ENCODE results near the gene COPB2. TPM values are rescaled to one million over a fixed set of nuclear protein-coding genes. Genes with fewer than 3 reads are reported as not detected.
"Not testable (repeated sequence)": the region's sequence is repeated elsewhere in the genome, so short reads cannot be mapped to it uniquely, and the experiment has no call there.

Gene COPB2
- total RNA-seq, 4 donors from 2014 or later, result 46.7 to 59.3 (median 51.2) TPM

DNA sequence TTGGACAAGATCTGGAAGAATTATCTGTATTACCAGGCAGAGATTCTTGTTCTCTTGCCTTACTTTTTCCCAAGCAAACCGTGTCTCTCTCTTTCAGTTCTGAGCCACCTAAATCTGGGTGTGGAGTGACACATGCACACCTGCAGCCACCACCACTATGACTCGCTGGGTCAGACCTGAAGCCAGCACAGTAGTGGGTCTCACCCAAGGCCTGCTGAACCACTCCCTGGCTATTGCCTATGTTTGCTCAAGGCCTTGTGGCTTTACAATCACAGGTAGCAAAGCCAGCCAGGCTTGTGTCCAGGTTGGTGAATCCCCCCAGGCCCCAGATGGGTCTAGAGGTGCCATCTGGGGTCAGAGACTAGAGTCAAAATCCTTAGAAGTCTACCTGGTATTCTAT is 28.7 kb upstream of the COPB2 start:
- DNase-seq (ENCODE audit: low spot score in 2 of 2), result no peak
- H3K36me3 ChIP-seq, result peaks cover 4% of the 10 kb centered on the region
- TF ChIP-seq CTCF (IDR thresholded peaks at IDR 0.05) (no peak), EP300 (IDR thresholded peaks at IDR 0.05) (no peak), POLR2A (IDR thresholded peaks at IDR 0.05) (no peak), POLR2AphosphoS5 (IDR thresholded peaks at IDR 0.05) (no peak)
- H3K27ac ChIP-seq, result no peak overlapping the region
- H3K27me3 ChIP-seq, result no peaks in the 10 kb centered on the region
- H3K4me3 ChIP-seq, result no peak overlapping the region
- 95% methylated on average over 2 of the region's 2 CpGs for WGBS
- H3K9me3 ChIP-seq, result peaks cover 8% of the 10 kb centered on the region
- no peaks in the 10 kb centered on the region for H3K4me1 ChIP-seq

DNA sequence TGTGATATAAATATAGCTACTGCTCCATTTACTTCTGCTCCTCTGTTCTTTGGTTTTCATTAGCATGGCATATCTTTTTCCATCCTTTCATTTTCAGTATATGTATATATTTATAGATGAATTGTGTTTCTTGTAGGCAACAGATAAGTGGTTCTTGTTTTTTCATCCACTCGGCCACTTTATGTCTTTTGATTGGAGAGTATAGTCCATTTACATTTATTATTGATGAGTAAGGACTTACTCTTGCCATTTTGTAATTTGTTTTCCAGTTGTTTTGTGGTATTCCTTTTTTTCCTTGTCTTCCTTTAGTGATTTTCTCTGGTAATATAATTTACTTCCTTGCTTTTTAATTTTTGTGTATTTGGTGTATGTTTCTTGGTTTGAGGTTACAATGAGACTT is 26.8 kb upstream of the COPB2 start:
- Histone ChIP-seq H3K27ac (no peak overlapping the region), H3K36me3 (peaks cover 2% of the 10 kb centered on the region), H3K4me1 (no peaks in the 10 kb centered on the region), H3K27me3 (no peaks in the 10 kb centered on the region), H3K4me3 (no peak overlapping the region), H3K9me3 (peaks cover 14% of the 10 kb centered on the region)
- TF ChIP-seq POLR2AphosphoS5 (IDR thresholded peaks at IDR 0.05) (no peak), POLR2A (IDR thresholded peaks at IDR 0.05) (no peak), EP300 (IDR thresholded peaks at IDR 0.05) (no peak)
- DNase-seq (ENCODE audit: low spot score in 2 of 2), result no peak
- WGBS, result 97% methylated on average over 1 of the region's 1 CpG

GRCh38 chr3:139414608-139415224 is 25.3 kb upstream of the COPB2 start:
- no peak overlapping the region for H3K4me3 ChIP-seq
- DNase-seq (ENCODE audit: low spot score in 2 of 2), result no peak
- 94% methylated on average over 2 of the region's 2 CpGs for WGBS
- H3K36me3 ChIP-seq, result no peaks in the 10 kb centered on the region
- no peak overlapping the region for H3K27ac ChIP-seq
- peaks cover 22% of the 10 kb centered on the region for H3K9me3 ChIP-seq
- TF ChIP-seq EP300 (IDR thresholded peaks at IDR 0.05) (no peak), POLR2A (IDR thresholded peaks at IDR 0.05) (no peak), CTCF (IDR thresholded peaks at IDR 0.05) (no peak), POLR2AphosphoS5 (IDR thresholded peaks at IDR 0.05) (no peak)
- no peaks in the 10 kb centered on the region for H3K27me3 ChIP-seq
- H3K4me1 ChIP-seq, result no peaks in the 10 kb centered on the region

DNA sequence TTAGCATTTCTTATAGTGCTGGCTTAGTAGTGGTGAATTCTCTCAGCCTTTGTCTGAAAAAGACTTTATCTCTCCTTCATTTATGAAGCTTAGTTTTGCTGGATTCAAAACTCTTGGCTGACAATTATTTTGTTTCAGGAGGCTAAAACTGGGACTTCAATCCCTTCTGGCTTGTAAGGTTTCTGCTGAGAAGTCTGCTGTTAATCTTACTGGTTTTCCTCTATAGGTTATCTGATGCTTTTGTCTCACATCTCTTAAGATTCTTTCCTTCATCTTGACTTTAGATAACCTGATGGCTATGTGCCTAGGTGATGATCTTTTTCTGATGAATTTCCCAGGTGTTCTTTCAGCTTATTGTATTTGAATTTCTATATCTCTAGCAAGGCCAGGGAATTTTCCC is 23.4 kb upstream of the COPB2 start:
- H3K4me3 ChIP-seq; H3K27ac ChIP-seq; H3K27me3 ChIP-seq; H3K36me3 ChIP-seq; DNase-seq (ENCODE audit: low spot score in 2 of 2); H3K4me1 ChIP-seq: not testable (repeated sequence)
- H3K9me3 ChIP-seq, result peaks cover 29% of the 10 kb centered on the region

DNA sequence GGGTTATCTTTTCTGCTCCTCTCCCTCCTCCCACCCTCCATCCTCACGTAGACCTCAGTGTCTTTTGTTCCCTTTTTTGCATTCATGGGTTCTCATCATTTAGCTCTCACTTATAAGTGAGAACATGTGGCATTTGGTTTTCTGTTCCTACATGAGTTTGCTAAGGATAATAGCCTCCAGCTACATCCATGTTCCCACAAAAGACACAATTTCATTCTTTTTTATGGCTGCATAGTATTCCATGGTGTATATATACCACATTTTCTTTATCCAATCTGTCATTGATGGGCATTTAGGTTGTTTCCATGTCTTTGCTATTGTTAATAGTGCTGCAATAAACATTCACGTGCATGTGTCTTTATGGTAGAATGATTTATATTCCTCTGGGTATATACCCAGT is 11.7 kb upstream of the COPB2 start:
- 83% methylated on average over 2 of the region's 2 CpGs for WGBS
- H3K36me3 ChIP-seq; H3K27me3 ChIP-seq; H3K27ac ChIP-seq; H3K4me1 ChIP-seq; H3K4me3 ChIP-seq; DNase-seq (ENCODE audit: low spot score in 2 of 2): not testable (repeated sequence)
- peaks cover 18% of the 10 kb centered on the region for H3K9me3 ChIP-seq

DNA sequence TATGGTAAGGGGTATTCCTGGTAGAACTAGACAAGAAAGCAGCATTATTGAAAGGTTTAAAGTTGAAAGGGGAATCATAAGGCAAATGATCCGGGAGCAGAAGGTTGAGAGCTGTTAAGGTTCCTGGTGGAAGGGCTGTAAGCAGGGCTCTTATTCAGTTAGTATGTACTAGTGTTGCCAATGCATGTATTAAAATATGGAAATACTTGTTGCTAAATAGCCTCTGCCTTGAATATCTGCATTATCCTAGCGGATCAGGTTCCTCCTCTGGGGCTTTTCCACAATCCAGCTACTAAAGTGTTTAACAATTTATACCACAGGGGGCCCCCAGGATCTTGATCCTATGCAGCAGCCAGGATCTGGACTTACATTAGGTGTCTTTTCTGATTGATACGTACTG is 7.3 kb upstream of the COPB2 start:
- H3K36me3 ChIP-seq, result no peaks in the 10 kb centered on the region
- peaks cover 7% of the 10 kb centered on the region for H3K9me3 ChIP-seq
- no peaks in the 10 kb centered on the region for H3K4me1 ChIP-seq
- DNase-seq (ENCODE audit: low spot score in 2 of 2), result no peak
- no peak overlapping the region for H3K4me3 ChIP-seq
- no peak for TF ChIP-seq EP300 (IDR thresholded peaks at IDR 0.05)
- no peak for TF ChIP-seq POLR2A (IDR thresholded peaks at IDR 0.05)
- no peak for TF ChIP-seq POLR2AphosphoS5 (IDR thresholded peaks at IDR 0.05)
- TF ChIP-seq CTCF (IDR thresholded peaks at IDR 0.05), result no peak
- WGBS, result 93% methylated on average over 3 of the region's 3 CpGs
- H3K27ac ChIP-seq, result no peak overlapping the region
- no peaks in the 10 kb centered on the region for H3K27me3 ChIP-seq

DNA sequence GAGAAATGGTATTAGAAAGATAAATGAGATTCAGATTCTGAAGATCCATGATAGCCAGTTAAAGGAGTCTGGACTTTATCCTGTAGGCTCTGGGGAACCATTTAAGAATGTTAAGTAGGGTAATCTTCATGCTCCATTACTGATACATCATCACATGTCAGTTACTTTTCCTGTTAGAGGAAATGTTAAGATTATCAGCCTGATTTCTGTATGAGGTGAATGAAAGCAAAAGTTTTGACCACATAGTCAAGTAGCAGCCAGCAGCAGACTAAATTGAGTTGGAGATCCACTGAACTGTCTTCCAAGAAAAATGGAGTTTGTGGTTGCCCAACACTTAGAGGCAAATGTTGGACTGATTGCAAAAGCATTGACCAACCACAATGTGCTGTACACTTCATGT is 4.7 kb upstream of the COPB2 start:
- H3K9me3 ChIP-seq, result no peaks in the 10 kb centered on the region
- TF ChIP-seq CTCF (IDR thresholded peaks at IDR 0.05), result no peak
- TF ChIP-seq EP300 (IDR thresholded peaks at IDR 0.05), result no peak
- no peak for TF ChIP-seq POLR2AphosphoS5 (IDR thresholded peaks at IDR 0.05)

More for the DNA sequence above, 4.7 kb upstream of the COPB2 start:
- Histone ChIP-seq H3K27me3 (no peaks in the 10 kb centered on the region), H3K4me1 (peaks cover 11% of the 10 kb centered on the region), H3K27ac (no peak overlapping the region), H3K36me3 (no peaks in the 10 kb centered on the region), H3K4me3 (no peak overlapping the region)
- no peak for DNase-seq (ENCODE audit: low spot score in 2 of 2)
